ENCODE results near the gene VAV3.

GRCh38 chr1:107976431-107976830 lies 11.5 kb upstream of the VAV3 start:
- TF ChIP-seq POLR2A (IDR thresholded peaks at IDR 0.05) = no peak
- TF ChIP-seq, protein P1, sequence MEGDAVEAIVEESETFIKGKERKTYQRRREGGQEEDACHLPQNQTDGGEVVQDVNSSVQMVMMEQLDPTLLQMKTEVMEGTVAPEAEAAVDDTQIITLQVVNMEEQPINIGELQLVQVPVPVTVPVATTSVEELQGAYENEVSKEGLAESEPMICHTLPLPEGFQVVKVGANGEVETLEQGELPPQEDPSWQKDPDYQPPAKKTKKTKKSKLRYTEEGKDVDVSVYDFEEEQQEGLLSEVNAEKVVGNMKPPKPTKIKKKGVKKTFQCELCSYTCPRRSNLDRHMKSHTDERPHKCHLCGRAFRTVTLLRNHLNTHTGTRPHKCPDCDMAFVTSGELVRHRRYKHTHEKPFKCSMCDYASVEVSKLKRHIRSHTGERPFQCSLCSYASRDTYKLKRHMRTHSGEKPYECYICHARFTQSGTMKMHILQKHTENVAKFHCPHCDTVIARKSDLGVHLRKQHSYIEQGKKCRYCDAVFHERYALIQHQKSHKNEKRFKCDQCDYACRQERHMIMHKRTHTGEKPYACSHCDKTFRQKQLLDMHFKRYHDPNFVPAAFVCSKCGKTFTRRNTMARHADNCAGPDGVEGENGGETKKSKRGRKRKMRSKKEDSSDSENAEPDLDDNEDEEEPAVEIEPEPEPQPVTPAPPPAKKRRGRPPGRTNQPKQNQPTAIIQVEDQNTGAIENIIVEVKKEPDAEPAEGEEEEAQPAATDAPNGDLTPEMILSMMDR (IDR thresholded peaks at IDR 0.05) = no peak

All from adrenal gland (tissue), 5 donors.